Measurements from ENCODE around the gene SH2D2A.
"Not testable (repeated sequence)": the region's sequence is repeated elsewhere in the genome, so short reads cannot be mapped to it uniquely, and the experiment has no call there.

The SH2D2A gene

GRCh38 chr1:156775799-156776198, 40.8 kb downstream of the SH2D2A start:
- in situ Hi-C loops (cut with MboI; ENCODE audit: low sequenced_read_pairs): no loop called here

- in situ Hi-C loops (cut with MboI; ENCODE audit: low sequenced_read_pairs): no loop called here
These were observed 43.0 kb downstream of the SH2D2A start for GRCh38 chr1:156773607-156774006.

- in situ Hi-C loops (cut with MboI; ENCODE audit: low sequenced_read_pairs): no loop called here
These were observed 43.7 kb downstream of the SH2D2A start for GRCh38 chr1:156772728-156773497.

- in situ Hi-C loops (cut with MboI; ENCODE audit: low sequenced_read_pairs): no loop called here
These were observed 44.4 kb downstream of the SH2D2A start for GRCh38 chr1:156772222-156772621.

GRCh38 chr1:156768610-156769295, 47.9 kb downstream of the SH2D2A start:
- in situ Hi-C loops (cut with MboI; ENCODE audit: low sequenced_read_pairs): no loop called here

GRCh38 chr1:156767879-156768604, 48.6 kb downstream of the SH2D2A start:
- in situ Hi-C loops (cut with MboI; ENCODE audit: low sequenced_read_pairs): no loop called here

GRCh38 chr1:156767101-156767878, 49.4 kb downstream of the SH2D2A start, which contains the start of gene PRCC:
Gene PRCC (plus strand): TSS chr1:156767535. CDS start chr1:156767772, 237 bp downstream.
- in situ Hi-C loops (cut with MboI; ENCODE audit: low sequenced_read_pairs): no loop called here

GRCh38 chr1:156766298-156767100, 50.1 kb downstream of the SH2D2A start:
- in situ Hi-C loops (cut with MboI; ENCODE audit: low sequenced_read_pairs): no loop called here

- in situ Hi-C loops (cut with MboI; ENCODE audit: low sequenced_read_pairs): no loop called here
These were observed 51.0 kb downstream of the SH2D2A start for GRCh38 chr1:156765666-156766065.

- in situ Hi-C loops (cut with MboI; ENCODE audit: low sequenced_read_pairs): not testable (repeated sequence)
These were observed 51.5 kb downstream of the SH2D2A start for GRCh38 chr1:156765136-156765535.

- in situ Hi-C loops (cut with MboI; ENCODE audit: low sequenced_read_pairs): no loop called here
These were observed 55.9 kb downstream of the SH2D2A start for GRCh38 chr1:156760796-156761104.

GRCh38 chr1:156760092-156760795, 56.4 kb downstream of the SH2D2A start:
- in situ Hi-C loops (cut with MboI; ENCODE audit: low sequenced_read_pairs): no loop called here

GRCh38 chr1:156757572-156758253, 58.9 kb downstream of the SH2D2A start:
- in situ Hi-C loops (cut with MboI; ENCODE audit: low sequenced_read_pairs): not testable (repeated sequence)

- in situ Hi-C loops (cut with MboI; ENCODE audit: low sequenced_read_pairs): no loop called here
These were observed 60.3 kb downstream of the SH2D2A start for GRCh38 chr1:156756355-156756754.
